SK-N-MC (cell line): ENCODE data around the gene GOLT1B.
A peak's percentile ranks its signal among the peaks of the same experiment; 100 is the strongest.

Experiments
- DNase-seq: peaks from one replicate; pipeline ENCODE4 v3.0.0-alpha.2; 2011; ENCODE audit warnings: low read depth, low spot score
- H3K27ac ChIP-seq: fragments of 200-600 bp; sonication (generic); 2 replicates; pipeline ENCODE4 v1.5.1; 2016; ENCODE audit warnings: mixed run types
- H3K36me3 ChIP-seq: fragments of 200-600 bp; sonication (generic); 2 replicates; pipeline ENCODE4 v1.6.1; 2017; ENCODE audit warnings: antibody characterized with exemption, low read length, mixed read lengths; ENCODE audit not compliant: insufficient read depth
- H3K4me3 ChIP-seq: fragments of 200-600 bp; sonication (generic); 2 replicates; pipeline ENCODE4 v1.5.1; 2016
- H3K9ac ChIP-seq: fragments of 200-600 bp; sonication (generic); 2 replicates; pipeline ENCODE4 v1.8.0; 2017; ENCODE audit warnings: mixed run types, mixed read lengths; ENCODE audit not compliant: insufficient read length
- H3K9me3 ChIP-seq: fragments of 200-600 bp; sonication (generic); 2 replicates; pipeline ENCODE4 v1.6.1; 2017; ENCODE audit warnings: low read depth, mild to moderate bottlenecking, antibody characterized with exemption, low read length, moderate library complexity, mixed read lengths
- EZH2 ChIP-seq: fragments of 200-600 bp; sonication (generic); IDR thresholded peaks from one replicate; pipeline ENCODE4 v1.6.1; 2017; ENCODE audit warnings: antibody characterized with exemption
- FOXP2 ChIP-seq: optimal IDR thresholded peaks from 2 replicates; pipeline ENCODE3; 2011; ENCODE audit warnings: mild to moderate bottlenecking, moderate library complexity; ENCODE audit not compliant: insufficient read depth; ENCODE audit errors: extremely low read length, control extremely low read depth
- POLR2AphosphoS5 ChIP-seq: IDR thresholded peaks from 2 replicates; pipeline ENCODE4 v1.6.1; 2012; ENCODE audit warnings: mild to moderate bottlenecking, low read depth, low read length, borderline replicate concordance

The GOLT1B gene

GRCh38 chr12:21527451-21528180 is 26.0 kb downstream of the GOLT1B start:
- no peak overlapping the region for H3K9ac ChIP-seq
- DNase-seq = peak; percentile 8
- no peak overlapping the region for H3K27ac ChIP-seq
- 0 out of 2 replicates have a peak, but pooled peaks cover 3% of the 10 kb centered on the region for H3K9me3 ChIP-seq
- TF ChIP-seq POLR2AphosphoS5 = no peak
- no peak for TF ChIP-seq FOXP2
- TF ChIP-seq EZH2 = no peak
- no peaks in the 10 kb centered on the region for H3K36me3 ChIP-seq
- H3K4me3 ChIP-seq = peak overlapping the region; percentile 80

GRCh38 chr12:21528953-21529352 is 27.4 kb downstream of the GOLT1B start:
- Histone ChIP-seq H3K9ac (no peak overlapping the region), H3K36me3 (no peaks in the 10 kb centered on the region), H3K9me3 (no peaks in the 10 kb centered on the region), H3K4me3 (no peak overlapping the region), H3K27ac (no peak overlapping the region)
- no peak for TF ChIP-seq EZH2
- TF ChIP-seq FOXP2 = no peak
- no peak for TF ChIP-seq POLR2AphosphoS5
- no peak for DNase-seq

GRCh38 chr12:21529456-21529855 is 27.9 kb downstream of the GOLT1B start:
- H3K9ac ChIP-seq = no peak overlapping the region
- H3K27ac ChIP-seq = no peak overlapping the region
- no peaks in the 10 kb centered on the region for H3K36me3 ChIP-seq
- no peak overlapping the region for H3K4me3 ChIP-seq
- H3K9me3 ChIP-seq = no peaks in the 10 kb centered on the region
- no peak for DNase-seq
- TF ChIP-seq POLR2AphosphoS5 (no peak), EZH2 (no peak), FOXP2 (no peak)

- DNase-seq = no peak
- Histone ChIP-seq H3K36me3 (no peaks in the 10 kb centered on the region), H3K9ac (no peak overlapping the region), H3K9me3 (no peaks in the 10 kb centered on the region), H3K27ac (no peak overlapping the region), H3K4me3 (no peak overlapping the region)
- TF ChIP-seq POLR2AphosphoS5 = no peak
- TF ChIP-seq FOXP2 = no peak
- TF ChIP-seq EZH2 = no peak
Observed at GRCh38 chr12:21538061-21538653, 36.6 kb downstream of the GOLT1B start.

- Histone ChIP-seq H3K9me3 (no peaks in the 10 kb centered on the region), H3K27ac (no peak overlapping the region), H3K9ac (no peak overlapping the region), H3K4me3 (no peak overlapping the region), H3K36me3 (no peaks in the 10 kb centered on the region)
- no peak for DNase-seq
- TF ChIP-seq EZH2 (no peak), FOXP2 (no peak), POLR2AphosphoS5 (no peak)
Observed at GRCh38 chr12:21539797-21540196, 38.2 kb downstream of the GOLT1B start.

GRCh38 chr12:21541773-21542172 is 40.2 kb downstream of the GOLT1B start:
- no peak for TF ChIP-seq EZH2
- H3K9me3 ChIP-seq = no peaks in the 10 kb centered on the region
- H3K36me3 ChIP-seq = no peaks in the 10 kb centered on the region
- DNase-seq = no peak
- H3K4me3 ChIP-seq = no peak overlapping the region
- no peak overlapping the region for H3K9ac ChIP-seq
- no peak overlapping the region for H3K27ac ChIP-seq

- Histone ChIP-seq H3K36me3 (no peaks in the 10 kb centered on the region), H3K9ac (no peak overlapping the region), H3K9me3 (no peaks in the 10 kb centered on the region), H3K27ac (no peak overlapping the region), H3K4me3 (no peak overlapping the region)
- no peak for DNase-seq
- TF ChIP-seq EZH2 (no peak), FOXP2 (no peak), POLR2AphosphoS5 (no peak)
Observed at GRCh38 chr12:21542403-21542802, 40.8 kb downstream of the GOLT1B start.

GRCh38 chr12:21543151-21543550 is 41.6 kb downstream of the GOLT1B start:
- DNase-seq = no peak
- no peak overlapping the region for H3K4me3 ChIP-seq
- no peak overlapping the region for H3K27ac ChIP-seq
- H3K9ac ChIP-seq = no peak overlapping the region
- H3K9me3 ChIP-seq = no peaks in the 10 kb centered on the region
- TF ChIP-seq POLR2AphosphoS5 (no peak), FOXP2 (no peak), EZH2 (no peak)
- H3K36me3 ChIP-seq = no peaks in the 10 kb centered on the region

GRCh38 chr12:21545557-21545956 is 44.0 kb downstream of the GOLT1B start:
- TF ChIP-seq FOXP2 = no peak
- TF ChIP-seq POLR2AphosphoS5 = no peak
- no peak for TF ChIP-seq EZH2
- no peak for DNase-seq
- H3K4me3 ChIP-seq = no peak overlapping the region

More at GRCh38 chr12:21545557-21545956, 44.0 kb downstream of the GOLT1B start:
- Histone ChIP-seq H3K9ac (no peak overlapping the region), H3K27ac (no peak overlapping the region), H3K36me3 (no peaks in the 10 kb centered on the region), H3K9me3 (no peaks in the 10 kb centered on the region)
